MM.1S (cell line): ENCODE results near the gene CYRIA.

Experiments
- DNase-seq: peaks from one replicate; pipeline ENCODE4 v3.0.0-alpha.2; 2015
- H2AFZ ChIP-seq: fragments of 300-600 bp; sonication (generic); 2 replicates; pipeline ENCODE4 v1.6.0; 2016; ENCODE audit warnings: antibody characterized with exemption, low read length
- H3F3A ChIP-seq: fragments of 300-600 bp; sonication (generic); 2 replicates; pipeline ENCODE4 v1.6.1; 2016; ENCODE audit warnings: mild to moderate bottlenecking, antibody characterized with exemption, low read length, moderate library complexity, mixed read lengths; ENCODE audit not compliant: insufficient read depth
- H3K27ac ChIP-seq: fragments of 300-600 bp; sonication (generic); 2 replicates; pipeline ENCODE4 v1.5.1; 2016; ENCODE audit warnings: mild to moderate bottlenecking, low read length
- H3K27me3 ChIP-seq: fragments of 300-600 bp; sonication (generic); replicated peaks from 2 replicates; pipeline ENCODE4 v1.6.0; 2016; ENCODE audit warnings: low read length; ENCODE audit not compliant: insufficient read depth
- H3K36me3 ChIP-seq: fragments of 300-600 bp; sonication (generic); replicated peaks from 2 replicates; pipeline ENCODE4 v1.6.1; 2016; ENCODE audit warnings: mild to moderate bottlenecking, low read length, mixed read lengths; ENCODE audit not compliant: insufficient read depth
- H3K4me1 ChIP-seq: fragments of 300-600 bp; sonication (generic); 2 replicates; pipeline ENCODE4 v1.6.1; 2016; ENCODE audit warnings: low read length, mixed read lengths
- H3K4me2 ChIP-seq: fragments of 300-600 bp; sonication (generic); 2 replicates; pipeline ENCODE4 v1.6.0; 2016; ENCODE audit warnings: low read depth, low read length
- H3K4me3 ChIP-seq: fragments of 300-600 bp; sonication (generic); 2 replicates; pipeline ENCODE4 v1.5.1; 2016; ENCODE audit warnings: low read length, mixed read lengths
- H3K79me2 ChIP-seq: fragments of 300-600 bp; sonication (generic); 2 replicates; pipeline ENCODE4 v1.6.1; 2016; ENCODE audit warnings: mixed run types, low read length, mixed read lengths
- H3K9ac ChIP-seq: fragments of 300-600 bp; sonication (generic); 2 replicates; pipeline ENCODE4 v1.6.1; 2016; ENCODE audit warnings: low read length, mixed read lengths
- H3K9me2 ChIP-seq: fragments of 300-600 bp; sonication (generic); replicated peaks from 2 replicates; pipeline ENCODE4 v1.6.1; 2016; ENCODE audit warnings: mild to moderate bottlenecking, low read length, mixed read lengths; ENCODE audit not compliant: insufficient read depth
- H3K9me3 ChIP-seq: fragments of 300-600 bp; sonication (generic); replicated peaks from 2 replicates; pipeline ENCODE4 v1.6.1; 2016; ENCODE audit warnings: mild to moderate bottlenecking, low read length, mixed read lengths; ENCODE audit not compliant: insufficient read depth
- H4K20me1 ChIP-seq: fragments of 300-600 bp; sonication (generic); 2 replicates; pipeline ENCODE4 v1.6.1; 2016; ENCODE audit warnings: mild to moderate bottlenecking, low read length, moderate library complexity, mixed read lengths; ENCODE audit not compliant: insufficient read depth
- EZH2 ChIP-seq: fragments of 300-600 bp; sonication (generic); optimal IDR thresholded peaks from 2 replicates; pipeline ENCODE3; 2017; ENCODE audit warnings: low read depth, mild to moderate bottlenecking, antibody characterized with exemption, low read length, mixed read lengths
- EZH2phosphoT487 ChIP-seq: fragments of 300-600 bp; sonication (generic); IDR thresholded peaks from 2 replicates; pipeline ENCODE4 v1.6.1; 2018; ENCODE audit warnings: antibody characterized with exemption, low read length
- TF ChIP-seq, protein P1 (sequence below): fragments of 300-600 bp; sonication (generic); IDR thresholded peaks from 2 replicates; pipeline ENCODE4 v1.5.1; 2016; ENCODE audit warnings: antibody characterized with exemption, low read length, mixed read lengths

Gene CYRIA

DNA sequence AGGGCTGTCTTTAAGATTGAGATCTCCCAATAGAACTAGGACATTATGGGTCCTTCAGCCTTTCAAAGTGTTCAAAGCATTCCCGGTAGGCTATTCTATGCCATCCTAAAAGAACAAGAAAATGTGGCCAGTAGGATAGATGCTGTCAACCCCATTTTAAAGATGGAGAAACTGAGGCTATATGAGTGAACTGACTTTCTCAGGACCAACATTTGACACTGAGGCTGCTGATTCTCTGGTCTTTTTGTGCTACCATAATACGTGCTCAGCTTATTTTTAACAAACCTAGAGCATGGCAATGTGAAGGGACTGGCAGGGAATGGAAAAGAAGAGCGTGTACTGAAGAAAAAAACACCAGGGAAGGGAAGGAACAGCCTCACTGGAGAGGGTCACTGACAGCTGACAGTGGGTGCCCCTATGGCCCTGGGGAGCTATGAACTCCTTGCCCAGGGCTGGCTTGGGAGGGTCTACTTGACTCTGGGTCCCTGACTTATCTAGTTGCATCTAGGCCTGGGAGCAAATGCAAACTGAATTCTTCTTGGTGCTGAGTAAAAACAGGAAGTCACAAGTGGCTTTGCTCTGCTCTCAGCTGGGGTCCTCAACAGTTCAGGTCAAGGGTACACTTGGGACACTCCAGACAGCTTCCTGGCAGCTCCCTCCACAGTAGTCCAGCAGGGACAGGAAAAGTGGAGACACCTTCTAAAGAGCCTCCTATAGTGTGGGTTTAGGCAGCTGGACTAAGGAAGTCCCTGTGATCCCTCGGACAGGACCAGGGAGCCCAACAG lies 2.3 kb downstream of the CYRIA start:
- no peak for DNase-seq

DNA sequence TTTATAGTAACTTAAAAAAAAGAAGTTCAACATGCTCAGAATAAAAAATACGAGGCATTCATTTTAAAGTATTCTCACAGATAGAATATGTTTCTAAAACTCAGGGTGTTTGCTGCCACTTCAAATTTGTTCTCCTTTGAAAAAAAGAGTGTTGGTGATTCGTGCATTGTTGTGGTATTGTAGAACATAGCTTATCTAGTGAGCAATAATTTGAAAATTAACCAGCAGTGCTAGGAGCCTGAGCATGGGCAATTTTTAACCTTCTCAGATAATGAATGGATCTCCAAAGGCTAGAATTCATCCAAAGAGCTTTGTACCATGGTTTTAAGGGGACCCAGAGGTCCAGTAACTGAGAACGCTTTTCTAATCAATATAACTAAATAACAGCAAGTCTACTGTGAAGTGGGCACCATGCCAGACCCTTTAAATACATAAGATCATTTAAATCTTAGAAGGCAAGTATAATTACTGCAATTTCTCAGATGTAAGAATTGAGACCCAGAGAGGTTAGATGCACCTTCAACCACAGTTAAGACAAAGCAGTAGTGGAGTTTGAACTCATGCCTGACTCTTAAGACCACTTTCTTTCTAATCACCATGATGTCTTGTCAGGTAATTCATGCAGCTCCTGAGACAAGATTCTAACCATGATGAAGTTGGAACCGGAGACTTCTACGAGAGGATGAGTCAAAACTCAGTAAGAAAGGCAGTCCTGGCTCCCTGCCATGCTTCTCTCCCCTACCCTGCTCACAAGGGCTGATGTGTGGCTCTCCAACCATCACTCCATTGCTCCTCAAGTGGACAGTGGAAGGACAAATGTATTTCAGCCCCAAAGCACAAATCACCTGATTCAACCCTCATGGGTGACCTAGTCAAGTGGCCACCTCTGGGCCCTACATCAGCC lies 3.4 kb downstream of the CYRIA start:
- Histone ChIP-seq H3K4me2 (no peak overlapping the region), H3K4me1 (peaks cover 10% of the 10 kb centered on the region; the same call in 1 of the 2 replicates), H3F3A (no peaks in the 10 kb centered on the region), H3K36me3 (no peaks in the 10 kb centered on the region), H3K27me3 (0 out of 2 replicates have a peak, but pooled peaks cover 4% of the 10 kb centered on the region), H2AFZ (no peak overlapping the region), H3K4me3 (no peak overlapping the region), H3K9ac (no peak overlapping the region), H3K9me2 (no peaks in the 10 kb centered on the region), H3K79me2 (no peaks in the 10 kb centered on the region), H3K27ac (no peak overlapping the region), H3K9me3 (no peaks in the 10 kb centered on the region), H4K20me1 (no peaks in the 10 kb centered on the region)
- DNase-seq, result no peak
- TF ChIP-seq EZH2 (no peak), EZH2phosphoT487 (no peak)
- TF ChIP-seq, protein P1, sequence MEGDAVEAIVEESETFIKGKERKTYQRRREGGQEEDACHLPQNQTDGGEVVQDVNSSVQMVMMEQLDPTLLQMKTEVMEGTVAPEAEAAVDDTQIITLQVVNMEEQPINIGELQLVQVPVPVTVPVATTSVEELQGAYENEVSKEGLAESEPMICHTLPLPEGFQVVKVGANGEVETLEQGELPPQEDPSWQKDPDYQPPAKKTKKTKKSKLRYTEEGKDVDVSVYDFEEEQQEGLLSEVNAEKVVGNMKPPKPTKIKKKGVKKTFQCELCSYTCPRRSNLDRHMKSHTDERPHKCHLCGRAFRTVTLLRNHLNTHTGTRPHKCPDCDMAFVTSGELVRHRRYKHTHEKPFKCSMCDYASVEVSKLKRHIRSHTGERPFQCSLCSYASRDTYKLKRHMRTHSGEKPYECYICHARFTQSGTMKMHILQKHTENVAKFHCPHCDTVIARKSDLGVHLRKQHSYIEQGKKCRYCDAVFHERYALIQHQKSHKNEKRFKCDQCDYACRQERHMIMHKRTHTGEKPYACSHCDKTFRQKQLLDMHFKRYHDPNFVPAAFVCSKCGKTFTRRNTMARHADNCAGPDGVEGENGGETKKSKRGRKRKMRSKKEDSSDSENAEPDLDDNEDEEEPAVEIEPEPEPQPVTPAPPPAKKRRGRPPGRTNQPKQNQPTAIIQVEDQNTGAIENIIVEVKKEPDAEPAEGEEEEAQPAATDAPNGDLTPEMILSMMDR, result no peak

More for the DNA sequence above, 2.3 kb downstream of the CYRIA start:
- TF ChIP-seq EZH2phosphoT487 (no peak), EZH2 (no peak)
- TF ChIP-seq, protein P1, result no peak
- 0 out of 2 replicates have a peak, but pooled peaks cover 4% of the 10 kb centered on the region for H3K27me3 ChIP-seq
- H3K9ac ChIP-seq, result no peak overlapping the region
- H4K20me1 ChIP-seq, result no peaks in the 10 kb centered on the region
- H3K4me2 ChIP-seq, result no peak overlapping the region
- no peaks in the 10 kb centered on the region for H3K9me2 ChIP-seq
- H3K4me1 ChIP-seq, result peaks cover 5% of the 10 kb centered on the region; the same call in 1 of the 2 replicates
- no peaks in the 10 kb centered on the region for H3K36me3 ChIP-seq
- H2AFZ ChIP-seq, result no peak overlapping the region
- H3K9me3 ChIP-seq, result no peaks in the 10 kb centered on the region
- H3K27ac ChIP-seq, result no peak overlapping the region
- no peaks in the 10 kb centered on the region for H3F3A ChIP-seq
- H3K79me2 ChIP-seq, result no peaks in the 10 kb centered on the region
- no peak overlapping the region for H3K4me3 ChIP-seq

DNA sequence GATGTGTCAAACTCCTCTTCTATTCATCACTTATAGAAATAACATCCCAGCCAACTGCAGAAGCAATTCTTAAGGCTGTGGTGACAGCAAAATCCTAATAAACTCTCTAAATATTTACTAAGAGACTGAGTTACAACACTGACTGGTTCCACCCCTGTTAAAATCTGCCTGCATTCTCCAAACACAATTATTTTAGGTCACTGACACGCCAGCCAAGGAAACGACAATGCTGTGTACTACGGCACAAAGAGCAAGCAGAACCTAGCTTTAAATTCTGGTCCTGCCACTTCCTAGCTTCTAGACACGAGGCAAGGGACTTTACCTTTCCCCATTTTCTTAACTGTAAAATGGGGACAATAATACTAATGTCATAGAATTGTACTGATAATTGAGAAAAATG lies 4.1 kb downstream of the CYRIA start:
- Histone ChIP-seq H3K36me3 (no peaks in the 10 kb centered on the region), H3K9me3 (no peaks in the 10 kb centered on the region), H3K9ac (no peak overlapping the region), H3K79me2 (no peaks in the 10 kb centered on the region), H3F3A (no peaks in the 10 kb centered on the region), H2AFZ (no peak overlapping the region), H3K9me2 (no peaks in the 10 kb centered on the region), H3K27me3 (0 out of 2 replicates have a peak, but pooled peaks cover 4% of the 10 kb centered on the region), H3K4me2 (no peak overlapping the region), H4K20me1 (no peaks in the 10 kb centered on the region), H3K27ac (no peak overlapping the region), H3K4me3 (no peak overlapping the region), H3K4me1 (peaks cover 16% of the 10 kb centered on the region; the same call in 1 of the 2 replicates)
- no peak for TF ChIP-seq EZH2phosphoT487
- no peak for TF ChIP-seq EZH2
- TF ChIP-seq, protein P1, result no peak
- DNase-seq, result no peak
